Stomach (tissue), 9 donors: ENCODE measurements around the gene TUBG2. TPM values are rescaled to one million over a fixed set of nuclear protein-coding genes. Genes with fewer than 3 reads are reported as not detected.
A peak's percentile ranks its signal among the peaks of the same experiment; 100 is the strongest.
"Not testable (repeated sequence)": the region's sequence is repeated elsewhere in the genome, so short reads cannot be mapped to it uniquely, and the experiment has no call there.

ENCODE experiments used
- DNase-seq, 2 donors: peaks; one replicate each; pipeline versions ENCODE4 v3.0.0 to v3.0.0-alpha.2; 2013 to 2019
- H3K27ac ChIP-seq, 5 donors: fragments of 200-600 bp in 4 of 5; sonication (generic) in 4 of 5; one replicate each; pipeline ENCODE4 v1.5.1; 2013 to 2019; ENCODE audit warnings: mild to moderate bottlenecking in 1 of 5, moderate library complexity in 1 of 5
- H3K27me3 ChIP-seq, 3 donors: fragments of 200-600 bp; sonication (generic); one replicate each; pipeline ENCODE4 v1.5.1; 2017 to 2019; ENCODE audit warnings: mixed run types in 1 of 3
- H3K36me3 ChIP-seq, 4 donors: fragments of 200-600 bp; sonication (generic); 1 replicate in 3 of 4; 2 replicates in 1 of 4; pipeline ENCODE4 v1.5.1; 2016 to 2019
- H3K4me1 ChIP-seq, 4 donors: fragments of 200-600 bp; sonication (generic); one replicate each; pipeline ENCODE4 v1.5.1; 2016 to 2019
- H3K4me3 ChIP-seq, 4 donors: fragments of 200-600 bp; sonication (generic) in 3 of 4; one replicate each; pipeline ENCODE4 v1.5.1; 2016 to 2019; ENCODE audit warnings: mild to moderate bottlenecking in 1 of 4
- H3K9me3 ChIP-seq, 4 donors: fragments of 200-600 bp; sonication (generic); one replicate each; pipeline ENCODE4 v1.5.1; 2016 to 2019
- CTCF ChIP-seq, 7 experiments: fragments of 450-650 bp in 4 of 7; fragments of 200-600 bp in 3 of 7; sonication (generic) in 3 of 7; IDR thresholded peaks; one replicate each; pipeline ENCODE4 v1.5.1; 2016 to 2019; ENCODE audit warnings: antibody characterized with exemption in 7 of 7, control low read depth in 2 of 7, mild to moderate bottlenecking in 1 of 7
- EP300 ChIP-seq: sonication (generic); formaldehyde crosslinking; IDR thresholded peaks from one replicate; pipeline ENCODE4 v1.6.1; 2017; ENCODE audit warnings: antibody characterized with exemption
- POLR2A ChIP-seq, 4 donors: fragments of 450-650 bp; IDR thresholded peaks; one replicate each; pipeline ENCODE4 v1.6.1; 2016; ENCODE audit warnings: antibody characterized with exemption in 4 of 4, control low read depth in 2 of 4, mild to moderate bottlenecking in 1 of 4, moderate library complexity in 1 of 4
- POLR2AphosphoS5 ChIP-seq, 3 donors: sonication (generic); formaldehyde crosslinking; IDR thresholded peaks; one replicate each; pipeline ENCODE4 v1.6.1; 2016; ENCODE audit warnings: antibody characterized with exemption in 3 of 3
- WGBS, 5 donors: extraction: QIAGEN DNeasy Blood & Tissue Kit in 3 of 5; methylation state at CpG; one replicate each; pipeline versions ENCODE4 v1.1.5 to v1.1.7; 2013 to 2018; 5-methylcytosine and 5-hydroxymethylcytosine counted together
- intact Hi-C: fragments of 100-400 bp; cut with DNase I; formaldehyde crosslinking; loops from one replicate; pipeline ENCODE4 v1.15.1; 2023; ENCODE audit warnings: low total_unique reads
- polyA plus RNA-seq, 3 donors: library from polyadenylated mRNA; stranded (reverse); fragments of 200-250 nt; gene quantifications; one replicate each; pipeline ENCODE4 v1.2.3, GENCODE V29; 2013
- total RNA-seq, 5 donors: library from RNA; depleted of rRNA; stranded (reverse); fragments of >200 nt; gene quantifications; one replicate each; pipeline versions ENCODE4 v1.1.0 to v1.2.3, GENCODE V29; 2014 to 2016
- donor health status: healthy with polysubstance abuse.
- donor health status: Bipolar disorder and iron deficiency.
- donor health status: healthy.

Gene TUBG2
- total and polyA plus RNA-seq, 8 donors: 4.3 to 181 (median 15.9) TPM

GRCh38 chr17:42651392-42651791 lies 7.7 kb upstream of the TUBG2 start:
- TF ChIP-seq CTCF (IDR thresholded peaks at IDR 0.05) (no peak), POLR2A (IDR thresholded peaks at IDR 0.05) (no peak), POLR2AphosphoS5 (IDR thresholded peaks at IDR 0.05) (no peak), EP300 (no peak)

GRCh38 chr17:42653179-42654124 lies 5.6 kb upstream of the TUBG2 start:
- Histone ChIP-seq H3K27ac (peak overlapping the region; percentile 13 to 77 (median 71)), H3K9me3 (no peaks in the 10 kb centered on the region), H3K4me3 (peak overlapping the region; percentile 27 to 36 (median 32)), H3K27me3 (peaks cover 0 to 4% (median 0%) of the 10 kb centered on the region in 3 donors), H3K36me3 (no peaks in the 10 kb centered on the region), H3K4me1 (peaks cover 0 to 20% (median 11%) of the 10 kb centered on the region in 4 donors)
- peak in 1 of 2 donors; percentile 87 for DNase-seq
- intact Hi-C loops: no loop called here
- TF ChIP-seq POLR2AphosphoS5 (IDR thresholded peaks at IDR 0.05) (no peak), POLR2A (IDR thresholded peaks at IDR 0.05) (no peak), CTCF (IDR thresholded peaks at IDR 0.05) (no peak), EP300 (no peak)
- 26 to 33% (median 29%) methylated on average over 40 to 42 of the region's 42 CpGs for WGBS, 5 donors

More at GRCh38 chr17:42651392-42651791, 7.7 kb upstream of the TUBG2 start:
- peaks cover 0 to 4% (median 0%) of the 10 kb centered on the region in 3 donors for H3K27me3 ChIP-seq
- H3K36me3 ChIP-seq: no peaks in the 10 kb centered on the region
- WGBS, 5 donors: 69 to 79% (median 74%) methylated on average over 4 of the region's 4 CpGs
- H3K27ac ChIP-seq: no peak overlapping the region
- peaks cover 0 to 19% (median 11%) of the 10 kb centered on the region in 4 donors for H3K4me1 ChIP-seq
- intact Hi-C loops: no loop called here
- H3K9me3 ChIP-seq: no peaks in the 10 kb centered on the region
- no peak overlapping the region for H3K4me3 ChIP-seq
- DNase-seq: no peak

GRCh38 chr17:42655528-42655927 lies 3.6 kb upstream of the TUBG2 start:
- Histone ChIP-seq H3K27ac (no peak overlapping the region), H3K4me3 (no peak overlapping the region), H3K27me3 (peaks cover 0 to 4% (median 0%) of the 10 kb centered on the region in 3 donors), H3K9me3 (no peaks in the 10 kb centered on the region), H3K4me1 (peaks cover 10 to 39% (median 28%) of the 10 kb centered on the region in 4 donors), H3K36me3 (no peaks in the 10 kb centered on the region)
- intact Hi-C loops: no loop called here
- TF ChIP-seq CTCF (IDR thresholded peaks at IDR 0.05) (no peak), POLR2A (IDR thresholded peaks at IDR 0.05) (no peak), POLR2AphosphoS5 (IDR thresholded peaks at IDR 0.05) (no peak), EP300 (no peak)
- 53 to 64% (median 58%) methylated on average over 2 of the region's 2 CpGs for WGBS, 5 donors
- no peak for DNase-seq

- WGBS, 5 donors: 85 to 88% (median 87%) methylated on average over 9 of the region's 9 CpGs
- H3K4me1 ChIP-seq: peaks cover 11 to 46% (median 34%) of the 10 kb centered on the region in 4 donors
- intact Hi-C loops: no loop called here
- peaks cover 0 to 4% (median 0%) of the 10 kb centered on the region in 3 donors for H3K27me3 ChIP-seq
- DNase-seq: no peak
- TF ChIP-seq CTCF (IDR thresholded peaks at IDR 0.05): no peak
- TF ChIP-seq POLR2A (IDR thresholded peaks at IDR 0.05): no peak
- no peak for TF ChIP-seq POLR2AphosphoS5 (IDR thresholded peaks at IDR 0.05)
- TF ChIP-seq EP300: no peak
- H3K9me3 ChIP-seq: no peaks in the 10 kb centered on the region
- H3K4me3 ChIP-seq: no peak overlapping the region
- peaks cover 3 to 22% (median 12%) of the 10 kb centered on the region in 4 donors for H3K36me3 ChIP-seq
- peak overlapping the region in 1 of 5 donors; percentile 87 for H3K27ac ChIP-seq
These were observed 1.1 kb upstream of the TUBG2 start for GRCh38 chr17:42657824-42658588.

- H3K4me1 ChIP-seq: peaks cover 11 to 29% (median 23%) of the 10 kb centered on the region in 4 donors
- WGBS, 5 donors: 35 to 100% (median 100%) methylated on average over 1 to 7 of the region's 14 CpGs
- H3K4me3 ChIP-seq: peak overlapping the region; percentile 54 to 72 (median 58)
- DNase-seq, H3K9me3 ChIP-seq, intact Hi-C loops, H3K27me3 ChIP-seq: not testable (repeated sequence)
- H3K27ac ChIP-seq: peak overlapping the region in 4 of 5 donors; percentile 75 to 87 (median 80)
- peaks cover 3 to 39% (median 25%) of the 10 kb centered on the region in 4 donors for H3K36me3 ChIP-seq
These were observed 819 bp downstream of the TUBG2 start for GRCh38 chr17:42659932-42660274.
